Esophagus squamous epithelium (tissue), 5 donors: ENCODE data around the gene SH3GL1. TPM values are rescaled to one million over a fixed set of nuclear protein-coding genes. Genes with fewer than 3 reads are reported as not detected.
A peak's percentile ranks its signal among the peaks of the same experiment; 100 is the strongest.

Experiments
- DNase-seq: peaks from one replicate; lab custom pipeline; 2025; lab: John Stamatoyannopoulos, UW
- H3K27ac ChIP-seq, 4 donors: fragments of 200-600 bp; sonication (generic); one replicate each; pipeline ENCODE4 v1.5.1; 2016 to 2019; ENCODE audit warnings: mild to moderate bottlenecking in 1 of 4
- H3K27me3 ChIP-seq, 4 donors: fragments of 200-600 bp; sonication (generic); 1 replicate in 3 of 4; 2 replicates in 1 of 4; pipeline versions ENCODE4 v1.5.1 to v1.6.0; 2017 to 2021; ENCODE audit warnings: antibody characterized with exemption in 1 of 4
- H3K36me3 ChIP-seq, 3 donors: fragments of 200-600 bp; sonication (generic); one replicate each; pipeline ENCODE4 v1.5.1; 2016 to 2019
- H3K4me1 ChIP-seq, 3 donors: fragments of 200-600 bp; sonication (generic); one replicate each; pipeline ENCODE4 v1.5.1; 2017 to 2019
- H3K4me3 ChIP-seq, 4 donors: fragments of 200-600 bp; sonication (generic); 1 replicate in 3 of 4; 2 replicates in 1 of 4; pipeline ENCODE4 v1.5.1; 2016 to 2019; ENCODE audit warnings: mild to moderate bottlenecking in 2 of 4, moderate library complexity in 1 of 4
- H3K9me3 ChIP-seq, 3 donors: fragments of 200-600 bp; sonication (generic); one replicate each; pipeline ENCODE4 v1.5.1; 2016 to 2019
- POLR2A ChIP-seq, 4 donors: fragments of 450-650 bp; IDR thresholded peaks; one replicate each; pipeline ENCODE4 v1.6.1; 2017; ENCODE audit warnings: antibody characterized with exemption in 4 of 4, mild to moderate bottlenecking in 4 of 4, moderate library complexity in 3 of 4
- WGBS, 2 donors: methylation state at CpG; one replicate each; pipeline ENCODE4 v1.1.5; 2018; 5-methylcytosine and 5-hydroxymethylcytosine counted together
- intact Hi-C: fragments of 100-400 bp; cut with DNase I; formaldehyde crosslinking; loops from one replicate; pipeline ENCODE4 v1.15.0; 2022
- total RNA-seq, 4 donors: library from RNA; depleted of rRNA; stranded (reverse); fragments of >200 nt; gene quantifications; one replicate each; pipeline ENCODE4 v1.1.0, GENCODE V29; 2016
- TF ChIP-seq, protein P1 (sequence below), 6 experiments: fragments of 450-650 bp in 4 of 6; fragments of 200-600 bp in 2 of 6; sonication (generic) in 2 of 6; IDR thresholded peaks; one replicate each; pipeline ENCODE4 v1.5.1; 2016 to 2019; ENCODE audit warnings: antibody characterized with exemption in 6 of 6, mild to moderate bottlenecking in 4 of 6, moderate library complexity in 4 of 6
- donor health status: DM: yes; HTN: yes; CAD: no.

Gene SH3GL1
- total RNA-seq, 4 donors from 2014 or later, result 67.4 to 131 (median 91.2) TPM

DNA sequence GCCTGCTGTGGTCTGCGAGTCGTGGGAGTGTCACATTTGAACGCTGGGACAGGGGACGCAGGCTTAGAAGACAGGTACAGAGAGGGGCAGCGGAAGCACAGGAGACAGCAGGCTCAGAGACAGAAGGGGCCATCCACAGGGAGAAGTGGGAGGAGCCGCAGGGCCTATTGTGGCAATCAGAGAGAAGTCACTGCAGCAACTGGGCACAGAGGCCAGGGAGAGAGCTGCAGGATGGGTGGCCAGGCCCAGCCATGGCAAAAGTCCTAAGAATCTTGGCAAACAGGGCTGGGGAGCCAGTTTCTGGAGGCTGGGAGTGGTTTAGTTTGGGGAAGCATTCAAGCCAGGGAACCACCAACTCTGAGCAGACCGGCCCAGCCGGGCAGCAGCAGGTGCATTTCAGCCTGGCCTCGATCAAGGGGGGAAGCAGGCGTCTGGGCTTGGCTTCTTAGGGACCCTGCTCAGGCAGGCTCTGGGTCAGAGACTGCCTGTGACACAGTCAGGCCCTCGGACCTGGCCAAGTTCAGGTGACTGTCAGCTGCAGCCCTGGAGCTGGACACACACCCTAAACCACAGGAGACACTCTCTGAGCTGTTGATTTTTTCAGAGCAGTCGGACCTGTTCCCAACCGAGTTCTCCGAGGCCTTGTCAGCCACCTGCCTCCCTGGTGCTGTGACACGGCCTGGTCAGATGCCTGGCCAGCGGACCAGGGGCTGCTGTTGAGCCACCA, 11.8 kb downstream of the SH3GL1 start:
- TF ChIP-seq, protein P1, sequence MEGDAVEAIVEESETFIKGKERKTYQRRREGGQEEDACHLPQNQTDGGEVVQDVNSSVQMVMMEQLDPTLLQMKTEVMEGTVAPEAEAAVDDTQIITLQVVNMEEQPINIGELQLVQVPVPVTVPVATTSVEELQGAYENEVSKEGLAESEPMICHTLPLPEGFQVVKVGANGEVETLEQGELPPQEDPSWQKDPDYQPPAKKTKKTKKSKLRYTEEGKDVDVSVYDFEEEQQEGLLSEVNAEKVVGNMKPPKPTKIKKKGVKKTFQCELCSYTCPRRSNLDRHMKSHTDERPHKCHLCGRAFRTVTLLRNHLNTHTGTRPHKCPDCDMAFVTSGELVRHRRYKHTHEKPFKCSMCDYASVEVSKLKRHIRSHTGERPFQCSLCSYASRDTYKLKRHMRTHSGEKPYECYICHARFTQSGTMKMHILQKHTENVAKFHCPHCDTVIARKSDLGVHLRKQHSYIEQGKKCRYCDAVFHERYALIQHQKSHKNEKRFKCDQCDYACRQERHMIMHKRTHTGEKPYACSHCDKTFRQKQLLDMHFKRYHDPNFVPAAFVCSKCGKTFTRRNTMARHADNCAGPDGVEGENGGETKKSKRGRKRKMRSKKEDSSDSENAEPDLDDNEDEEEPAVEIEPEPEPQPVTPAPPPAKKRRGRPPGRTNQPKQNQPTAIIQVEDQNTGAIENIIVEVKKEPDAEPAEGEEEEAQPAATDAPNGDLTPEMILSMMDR (IDR thresholded peaks at IDR 0.05), result no peak
- TF ChIP-seq POLR2A (IDR thresholded peaks at IDR 0.05), result no peak
- DNase-seq, result no peak
- peaks cover 53 to 86% (median 58%) of the 10 kb centered on the region in 3 donors for H3K4me1 ChIP-seq
- intact Hi-C loops, result no loop called here
- H3K27ac ChIP-seq, result peak overlapping the region; percentile 81 to 93 (median 86)
- no peaks in the 10 kb centered on the region for H3K27me3 ChIP-seq
- H3K36me3 ChIP-seq, result peaks cover 0 to 54% (median 12%) of the 10 kb centered on the region in 3 donors
- 55 to 68% methylated on average over 10 to 14 of the region's 16 CpGs for WGBS, 2 donors
- H3K9me3 ChIP-seq, result no peaks in the 10 kb centered on the region
- H3K4me3 ChIP-seq, result peak overlapping the region in 2 of 4 donors; percentile 21 to 29

DNA sequence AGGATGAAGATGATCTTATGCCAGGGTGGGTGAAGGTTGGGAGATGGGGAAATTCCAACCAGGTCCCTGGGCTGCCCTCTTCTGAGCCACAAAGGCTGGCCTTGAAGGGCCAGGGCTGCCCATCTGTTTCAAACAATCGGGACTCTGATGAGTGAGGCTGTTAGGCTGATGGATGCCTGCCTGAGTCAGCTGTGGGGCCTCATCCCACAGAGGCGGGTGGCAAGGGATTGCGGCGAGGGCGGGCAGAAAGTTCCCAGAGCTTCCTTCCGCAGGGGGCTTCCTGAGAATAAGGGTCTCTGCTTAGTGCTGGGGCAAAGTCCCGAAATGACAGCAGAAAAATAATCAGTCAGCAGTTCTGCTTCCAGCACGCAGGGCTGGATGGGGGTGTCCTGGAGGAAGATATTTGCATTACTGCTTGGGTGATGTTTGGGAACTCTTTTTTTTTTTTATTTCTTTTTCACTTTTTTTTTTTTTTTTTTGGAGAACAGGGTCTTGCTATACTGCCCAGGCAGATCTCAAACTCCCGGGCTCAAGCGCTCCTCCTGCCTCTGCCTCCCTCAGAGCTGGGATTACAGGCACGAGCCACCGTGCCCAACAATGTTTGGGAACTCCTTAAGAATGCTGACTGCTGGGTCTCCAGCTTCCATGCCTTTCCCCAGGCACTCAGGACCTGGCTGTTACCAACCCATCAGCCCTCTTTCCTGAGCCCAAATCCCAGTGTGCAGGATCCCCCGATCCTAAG, 14.1 kb downstream of the SH3GL1 start:
- no peak for DNase-seq
- Histone ChIP-seq H3K27me3 (no peaks in the 10 kb centered on the region), H3K4me3 (no peak overlapping the region), H3K36me3 (peaks cover 0 to 60% (median 12%) of the 10 kb centered on the region in 3 donors), H3K27ac (peak overlapping the region in 1 of 4 donors; percentile 17), H3K9me3 (no peaks in the 10 kb centered on the region), H3K4me1 (peaks cover 35 to 77% (median 36%) of the 10 kb centered on the region in 3 donors)
- TF ChIP-seq, protein P1 (IDR thresholded peaks at IDR 0.05), result peak in 1 of 6 experiments; percentile 6
- TF ChIP-seq POLR2A (IDR thresholded peaks at IDR 0.05), result no peak
- intact Hi-C loops, result no loop called here
- WGBS, 2 donors, result 81 to 90% methylated on average over 9 to 13 of the region's 13 CpGs

DNA sequence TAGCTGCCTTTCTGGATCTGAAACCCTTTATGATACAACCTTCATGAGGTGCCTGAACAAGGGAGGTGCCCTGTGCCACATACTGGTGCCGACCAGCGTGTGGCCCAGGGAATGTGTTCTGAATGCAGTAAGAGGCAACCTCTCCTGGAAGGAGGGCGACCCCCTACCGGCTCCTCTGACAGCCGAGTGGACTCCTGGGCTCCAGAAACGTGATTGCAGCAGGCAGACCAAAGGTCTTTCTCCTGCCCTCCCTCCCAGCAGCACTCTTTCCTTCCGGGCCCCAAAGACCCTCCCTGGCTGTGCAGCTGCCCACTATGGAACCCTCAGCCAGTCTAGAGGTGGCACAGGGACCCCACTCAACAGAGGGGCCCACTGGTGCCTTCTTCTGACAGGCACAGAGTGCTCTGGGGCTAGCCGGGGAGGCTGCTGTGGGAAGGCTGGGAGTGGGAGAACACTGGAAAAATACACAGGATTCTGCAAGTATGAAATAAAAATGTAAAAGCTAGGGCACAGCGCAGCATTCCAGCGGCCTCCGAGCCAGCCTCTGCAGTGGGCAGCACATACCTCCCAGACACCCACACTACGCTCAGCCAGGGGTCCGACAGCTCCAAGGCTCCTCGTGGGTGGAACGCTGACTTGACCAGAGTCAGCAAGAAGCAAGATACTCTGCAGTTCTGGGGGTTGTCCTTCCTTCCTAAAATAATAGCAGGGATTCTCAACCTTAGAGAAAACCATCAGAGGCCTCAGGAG, 14.9 kb downstream of the SH3GL1 start:
- intact Hi-C loops, result no loop called here
- H3K36me3 ChIP-seq, result peaks cover 0 to 60% (median 12%) of the 10 kb centered on the region in 3 donors
- TF ChIP-seq, protein P1 (IDR thresholded peaks at IDR 0.05), result no peak
- TF ChIP-seq POLR2A (IDR thresholded peaks at IDR 0.05), result no peak
- peaks cover 30 to 77% (median 32%) of the 10 kb centered on the region in 3 donors for H3K4me1 ChIP-seq
- peak overlapping the region in 1 of 4 donors; percentile 17 for H3K27ac ChIP-seq
- H3K9me3 ChIP-seq, result no peaks in the 10 kb centered on the region
- no peaks in the 10 kb centered on the region for H3K27me3 ChIP-seq
- H3K4me3 ChIP-seq, result no peak overlapping the region
- DNase-seq, result no peak
- 83 to 89% methylated on average over 13 of the region's 15 CpGs for WGBS, 2 donors

DNA sequence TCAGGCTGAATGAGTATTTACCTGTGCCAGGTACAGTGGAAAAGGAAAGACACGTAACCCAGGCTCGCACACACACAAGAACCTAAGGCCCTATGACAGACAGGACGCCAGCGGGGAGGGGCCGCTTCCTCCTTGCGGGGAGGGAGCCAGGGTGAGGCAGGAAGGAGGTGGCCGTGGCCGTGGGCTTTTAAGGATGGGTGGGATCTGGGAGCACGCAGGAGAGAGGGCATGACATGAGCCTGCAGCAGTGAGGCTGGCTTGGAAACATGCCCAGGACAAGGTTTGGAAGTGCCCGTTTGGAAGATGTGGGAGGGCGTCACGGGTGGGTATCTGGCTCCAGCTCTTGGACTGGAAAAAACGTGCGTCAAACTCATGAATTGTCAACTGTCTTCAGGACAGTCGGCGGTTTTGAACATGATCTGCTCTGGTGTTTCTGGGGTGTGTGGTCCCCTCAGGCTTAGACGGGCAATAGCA, 20.1 kb downstream of the SH3GL1 start:
- intact Hi-C loops, result no loop called here
- peak overlapping the region in 3 of 4 donors; percentile 16 to 44 (median 23) for H3K4me3 ChIP-seq
- DNase-seq, result no peak
- peak overlapping the region; percentile 92 to 97 (median 92) for H3K27ac ChIP-seq
- no peak for TF ChIP-seq POLR2A (IDR thresholded peaks at IDR 0.05)
- TF ChIP-seq, protein P1 (IDR thresholded peaks at IDR 0.05), result no peak
- no peaks in the 10 kb centered on the region for H3K9me3 ChIP-seq
- no peaks in the 10 kb centered on the region for H3K27me3 ChIP-seq
- peaks cover 0 to 23% (median 8%) of the 10 kb centered on the region in 3 donors for H3K36me3 ChIP-seq
- H3K4me1 ChIP-seq, result peaks cover 47 to 77% (median 56%) of the 10 kb centered on the region in 3 donors
- 13 to 17% methylated on average over 11 to 13 of the region's 17 CpGs for WGBS, 2 donors
